ENCODE data around the gene SYT8.
"Not testable (repeated sequence)": the region's sequence is repeated elsewhere in the genome, so short reads cannot be mapped to it uniquely, and the experiment has no call there.

SYT8 gene

DNA sequence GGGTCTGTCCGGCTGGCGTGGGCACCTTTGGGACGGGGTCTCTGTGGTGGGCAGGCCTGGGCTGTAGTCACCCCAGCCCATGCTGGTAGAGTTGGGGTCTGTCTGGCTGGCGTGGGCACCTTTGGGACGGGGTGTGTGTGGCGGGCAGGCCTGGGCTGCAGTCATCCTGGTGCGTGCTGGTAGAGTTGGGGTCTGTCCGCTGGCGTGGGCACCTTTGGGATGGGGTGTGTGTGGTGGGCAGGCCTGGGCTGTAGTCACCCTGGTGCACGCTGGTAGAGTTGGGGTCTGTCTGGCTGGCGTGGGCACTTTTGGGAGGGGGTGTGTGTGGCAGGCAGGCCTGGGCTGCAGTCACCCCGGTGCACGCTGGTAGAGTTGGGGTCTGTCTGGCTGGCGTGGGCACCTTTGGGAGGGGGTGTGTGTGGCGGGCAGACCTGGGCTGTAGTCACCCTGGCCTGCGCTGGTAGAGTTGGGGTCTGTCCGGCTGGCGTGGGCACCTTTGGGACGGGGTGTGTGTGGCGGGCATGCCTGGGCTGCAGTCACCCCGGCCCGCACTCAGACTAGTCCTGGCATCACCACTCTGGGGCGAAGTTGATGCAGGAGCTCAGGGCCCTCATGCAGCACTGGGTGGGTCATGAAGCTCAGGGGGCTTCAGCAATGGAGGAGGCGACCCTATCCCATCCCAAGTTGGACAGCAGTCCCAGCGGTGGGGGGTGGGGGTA, 37.6 kb downstream of the SYT8 start:
- no peak for DNase-seq (ENCODE audit: low read depth in 2 of 3, low spot score in 2 of 3)

DNA sequence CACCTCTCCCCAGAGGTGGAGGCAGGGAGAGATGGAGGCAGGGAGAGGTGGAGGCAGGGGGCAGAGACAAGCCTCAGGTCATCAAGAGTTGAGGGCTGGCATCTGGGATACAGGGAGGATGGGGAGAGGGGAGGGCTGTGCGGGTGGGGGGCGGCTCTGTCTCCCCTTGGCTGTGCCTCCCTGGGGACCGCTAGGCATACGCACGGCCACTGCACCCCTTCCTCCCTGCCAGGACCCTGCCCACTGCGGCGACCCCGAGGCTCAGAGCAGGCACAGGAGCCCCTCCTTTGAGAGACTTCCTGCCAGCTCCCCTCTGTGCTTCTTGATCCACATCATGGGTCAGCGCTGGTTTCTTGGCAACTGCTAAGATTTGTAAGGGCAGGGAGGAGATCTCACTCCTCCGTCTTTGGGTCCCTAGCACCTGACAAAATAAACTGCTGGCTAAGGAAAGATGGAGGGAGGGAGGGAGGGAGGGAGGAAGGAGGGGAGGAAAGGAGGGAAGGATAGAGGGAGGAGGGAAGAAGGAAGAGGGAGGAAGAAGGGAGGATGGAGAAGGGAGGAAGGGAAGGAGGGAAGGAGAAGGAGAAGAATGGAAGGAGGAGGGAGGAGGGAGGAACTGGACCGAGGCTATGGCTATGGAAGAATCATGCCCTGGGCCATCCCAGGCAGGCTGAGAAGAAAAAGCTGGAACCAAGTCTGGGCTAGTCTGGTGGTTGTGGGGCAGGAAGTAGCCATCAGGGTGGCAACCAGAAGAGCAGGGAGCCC, 38.4 kb downstream of the SYT8 start:
- DNase-seq (ENCODE audit: low read depth in 2 of 3, low spot score in 2 of 3): no peak

DNA sequence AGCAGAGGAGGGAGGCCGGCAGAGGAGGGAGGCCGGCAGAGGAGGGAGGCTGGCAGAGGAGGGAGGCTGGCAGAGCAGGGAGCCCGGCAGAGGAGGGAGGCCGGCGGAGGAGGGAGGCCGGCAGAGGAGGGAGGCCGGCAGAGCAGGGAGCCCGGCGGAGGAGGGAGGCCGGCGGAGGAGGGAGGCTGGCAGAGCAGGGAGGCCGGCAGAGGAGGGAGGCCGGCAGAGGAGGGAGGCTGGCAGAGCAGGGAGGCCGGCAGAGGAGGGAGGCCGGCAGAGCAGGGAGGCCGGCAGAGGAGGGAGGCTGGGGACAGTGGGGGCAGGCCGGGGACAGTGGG, 39.0 kb downstream of the SYT8 start:
- not testable (repeated sequence) for DNase-seq (ENCODE audit: low read depth in 2 of 3, low spot score in 2 of 3)

DNA sequence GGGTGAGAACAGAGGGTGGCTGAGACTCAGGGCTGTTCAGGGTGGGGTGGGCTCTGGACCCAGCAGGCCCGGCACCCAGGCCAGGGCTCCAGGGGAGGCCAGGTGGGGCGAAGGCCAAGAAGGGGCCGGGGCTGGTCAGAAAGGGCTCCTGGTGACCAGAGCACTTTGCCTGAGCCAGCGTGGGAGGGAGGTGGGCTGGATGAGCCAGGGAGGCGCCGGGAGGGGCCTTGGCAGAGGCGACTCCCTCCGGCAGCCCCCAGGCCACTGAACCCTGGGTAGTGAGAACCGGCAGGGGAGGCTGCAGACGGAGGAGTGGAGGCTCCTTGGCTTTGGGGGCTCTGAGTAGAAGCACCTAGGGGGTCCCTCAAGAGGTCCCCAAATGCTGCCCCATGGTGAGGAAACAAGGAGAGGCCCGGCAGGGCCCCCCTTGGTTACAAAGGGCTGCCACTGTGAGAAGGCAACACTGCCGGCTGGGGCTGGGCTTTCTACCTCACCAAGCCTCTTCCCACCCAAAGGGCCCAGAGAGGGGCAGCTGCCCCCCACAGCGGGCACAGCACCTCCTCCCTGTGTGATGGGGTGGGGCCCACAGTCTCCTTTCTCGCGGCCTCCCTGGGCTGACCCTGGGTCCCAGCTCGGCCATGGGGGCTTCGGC, 39.8 kb downstream of the SYT8 start:
- DNase-seq (ENCODE audit: low read depth in 2 of 3, low spot score in 2 of 3): not testable (repeated sequence)

DNA sequence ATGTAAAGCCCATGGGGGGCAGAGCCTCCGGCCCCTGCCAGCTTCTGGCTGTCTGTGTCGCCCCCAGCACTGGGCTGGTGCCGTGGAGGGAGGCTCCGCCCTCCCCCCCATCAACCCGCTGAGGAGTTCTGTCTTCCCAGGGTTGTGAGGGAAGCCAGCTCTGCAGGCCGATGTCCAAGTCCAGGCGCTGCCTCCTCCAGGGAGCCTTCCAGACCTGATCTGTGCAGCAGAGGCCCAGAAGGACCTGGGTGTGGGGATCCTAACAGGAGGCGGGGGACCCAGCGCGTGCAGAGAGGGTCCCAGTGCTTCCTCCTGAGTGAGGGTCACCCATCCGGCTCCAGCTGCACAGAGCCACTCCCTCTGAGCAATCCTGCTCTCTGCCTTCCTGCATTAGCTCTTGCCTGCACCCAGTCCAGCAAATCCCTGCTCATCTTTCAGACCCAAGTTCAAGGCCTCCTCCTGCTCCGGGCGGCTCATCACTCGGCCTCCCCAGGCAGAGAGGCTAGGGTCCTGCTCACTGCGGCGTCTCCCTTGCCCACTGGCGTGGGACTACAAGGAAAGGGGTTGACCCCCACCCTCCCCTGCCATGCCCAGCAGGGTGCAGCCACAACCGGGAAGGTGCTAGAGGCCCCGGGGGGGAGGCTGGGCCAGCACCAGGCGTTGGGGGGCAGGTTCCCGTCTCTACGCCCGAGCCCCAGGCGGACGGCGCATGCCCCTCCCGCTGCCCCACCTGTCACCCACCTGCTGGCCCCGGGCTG, 40.5 kb downstream of the SYT8 start:
- DNase-seq (ENCODE audit: low read depth in 2 of 3, low spot score in 2 of 3): no peak

DNA sequence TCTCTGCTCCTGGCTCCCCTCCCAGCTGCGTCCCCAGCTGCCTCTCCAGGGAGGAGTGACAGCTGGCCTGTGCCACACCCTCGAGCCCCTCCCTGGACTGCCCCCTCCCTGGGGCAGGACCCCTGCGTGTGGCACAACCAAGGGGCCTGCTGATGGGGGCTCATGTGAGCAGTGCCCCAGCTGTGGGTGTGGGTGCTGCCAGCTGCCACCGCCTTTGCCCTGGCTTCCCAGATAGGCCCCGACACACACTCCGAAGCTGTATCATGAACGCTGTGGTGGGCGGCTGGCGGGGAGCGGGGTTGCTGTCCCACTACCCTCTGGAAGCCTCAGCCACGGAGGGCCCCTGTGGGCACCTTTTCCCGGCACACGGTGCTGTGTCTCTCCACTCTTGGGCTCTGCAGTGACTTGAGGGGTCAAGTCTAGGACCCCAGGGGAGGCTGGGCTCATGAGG, 41.1 kb downstream of the SYT8 start:
- not testable (repeated sequence) for DNase-seq (ENCODE audit: low read depth in 2 of 3, low spot score in 2 of 3)

DNA sequence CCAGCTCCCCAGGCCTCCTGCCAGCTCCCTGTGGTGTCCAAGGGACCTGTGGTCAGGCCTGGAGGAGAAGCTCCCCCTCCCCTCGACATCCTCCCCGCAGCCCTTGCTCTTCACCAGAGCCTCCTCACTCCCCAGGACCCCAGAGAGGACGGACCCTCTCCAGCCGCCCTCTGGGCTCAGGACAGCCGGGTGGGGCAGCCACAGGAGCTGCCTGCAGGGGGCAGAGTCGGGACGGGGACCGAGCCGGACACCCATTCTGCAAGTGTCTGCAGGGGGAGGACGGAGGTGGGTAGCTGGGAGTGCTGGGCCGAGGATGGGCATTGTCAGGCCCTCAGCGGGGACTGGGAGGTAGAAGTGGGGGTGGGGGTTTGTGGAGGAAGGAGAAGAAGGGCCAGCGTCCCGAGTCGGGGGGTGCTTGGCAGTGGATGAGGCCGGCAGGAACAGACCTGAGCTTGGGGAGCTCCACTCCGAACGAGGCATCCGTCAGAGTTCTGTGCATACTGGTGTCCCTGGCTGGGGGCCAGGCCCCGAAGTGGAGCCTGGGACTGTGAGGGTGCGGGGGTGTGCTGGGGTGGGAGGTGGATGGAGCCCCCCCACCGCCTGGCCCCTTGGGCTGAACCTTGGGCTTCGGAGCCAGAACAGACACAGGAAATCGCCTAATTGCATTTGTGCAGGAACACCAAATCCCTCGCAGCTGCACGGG, 41.7 kb downstream of the SYT8 start:
- DNase-seq (ENCODE audit: low read depth in 2 of 3, low spot score in 2 of 3): peak in 1 of 3 experiments; percentile 8

DNA sequence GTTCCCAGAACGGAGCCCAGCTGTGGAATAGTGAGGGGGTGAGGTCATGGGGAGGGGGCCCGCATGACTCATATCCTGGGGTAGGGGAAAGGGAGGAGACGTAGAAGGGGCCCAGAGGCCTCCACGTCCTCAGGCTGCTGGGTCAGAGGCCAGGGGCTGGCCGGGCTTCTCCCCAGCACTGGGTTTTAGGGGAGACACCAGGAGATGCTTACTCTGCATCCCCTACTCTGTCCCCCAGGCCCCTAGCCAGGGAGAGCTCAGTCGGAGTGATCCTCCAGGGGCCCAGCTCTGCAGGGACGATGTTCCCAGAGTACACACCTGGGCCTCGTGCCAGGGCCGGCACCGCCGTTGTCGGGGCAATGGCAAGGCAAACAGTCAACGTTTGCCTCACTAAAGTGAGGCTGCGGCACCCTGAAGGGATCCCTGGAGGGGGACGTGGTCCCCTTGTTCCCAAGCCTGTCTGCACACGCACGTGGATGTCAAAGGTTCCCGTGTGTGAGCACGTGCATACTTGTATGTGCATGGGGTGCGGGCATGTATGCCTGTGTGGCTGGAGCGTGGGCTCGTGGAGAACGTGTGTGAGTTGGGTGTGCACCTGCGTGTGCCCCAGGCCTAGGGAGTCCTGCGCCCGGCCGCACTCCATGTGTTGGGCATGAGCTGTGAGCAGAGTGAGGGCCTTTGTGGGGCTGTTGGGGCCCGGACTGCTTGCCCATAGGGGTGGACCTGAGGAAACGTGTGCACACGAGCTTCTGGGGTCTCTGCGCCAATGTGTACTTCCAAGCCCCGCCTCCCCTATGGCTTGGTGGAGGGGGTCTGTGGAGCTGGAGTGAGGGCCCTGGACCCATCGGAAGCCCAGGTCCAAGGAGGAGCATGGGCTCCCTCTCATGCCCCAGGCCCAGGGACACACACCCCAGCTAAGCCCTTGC, 42.7 kb downstream of the SYT8 start:
- no peak for DNase-seq (ENCODE audit: low read depth in 2 of 3, low spot score in 2 of 3)

DNA sequence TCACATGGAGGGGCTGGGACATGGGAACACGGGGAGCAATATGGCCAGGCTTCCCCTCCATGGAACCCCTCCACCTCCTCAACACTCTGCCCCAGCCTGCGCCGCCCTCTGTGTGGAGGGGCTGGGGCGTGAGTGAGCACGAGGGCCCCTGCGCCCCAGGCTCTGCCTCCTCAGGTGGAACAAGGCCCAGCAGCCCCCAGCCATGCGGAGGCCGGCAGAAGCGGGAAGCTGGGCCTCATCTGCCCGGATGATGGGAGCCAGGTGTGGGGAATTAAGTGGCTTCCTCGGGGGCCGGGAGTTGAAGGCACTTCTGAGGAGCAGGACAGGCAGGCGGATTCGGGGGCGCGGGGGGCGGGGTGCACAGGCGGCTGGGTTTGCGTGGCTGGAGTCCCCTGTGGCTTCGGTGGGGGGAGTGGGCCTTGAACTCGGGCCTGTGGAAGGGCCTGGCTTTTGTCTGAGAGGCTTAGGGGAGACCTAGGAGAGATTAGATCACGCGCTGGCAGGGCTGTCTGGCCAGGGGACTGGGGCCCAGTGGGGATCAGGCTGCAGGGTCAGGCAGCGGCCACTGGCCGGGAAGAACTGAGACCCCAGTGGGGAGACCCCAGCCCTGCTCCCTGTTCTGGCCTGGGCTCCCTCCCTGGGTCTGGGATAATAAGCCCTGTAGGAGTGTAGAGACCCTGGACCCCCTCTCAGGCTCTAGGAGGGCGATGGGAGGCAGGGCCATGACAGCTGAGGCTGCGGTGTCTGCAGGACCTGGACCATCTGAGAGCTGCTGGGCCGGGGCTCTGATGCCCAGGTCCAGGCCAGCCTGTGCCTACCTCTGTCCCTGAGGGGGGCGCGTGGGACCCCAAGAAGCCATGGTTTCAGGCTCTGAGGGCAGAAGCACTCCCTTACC, 43.6 kb downstream of the SYT8 start:
- no peak for DNase-seq (ENCODE audit: low read depth in 2 of 3, low spot score in 2 of 3)

DNA sequence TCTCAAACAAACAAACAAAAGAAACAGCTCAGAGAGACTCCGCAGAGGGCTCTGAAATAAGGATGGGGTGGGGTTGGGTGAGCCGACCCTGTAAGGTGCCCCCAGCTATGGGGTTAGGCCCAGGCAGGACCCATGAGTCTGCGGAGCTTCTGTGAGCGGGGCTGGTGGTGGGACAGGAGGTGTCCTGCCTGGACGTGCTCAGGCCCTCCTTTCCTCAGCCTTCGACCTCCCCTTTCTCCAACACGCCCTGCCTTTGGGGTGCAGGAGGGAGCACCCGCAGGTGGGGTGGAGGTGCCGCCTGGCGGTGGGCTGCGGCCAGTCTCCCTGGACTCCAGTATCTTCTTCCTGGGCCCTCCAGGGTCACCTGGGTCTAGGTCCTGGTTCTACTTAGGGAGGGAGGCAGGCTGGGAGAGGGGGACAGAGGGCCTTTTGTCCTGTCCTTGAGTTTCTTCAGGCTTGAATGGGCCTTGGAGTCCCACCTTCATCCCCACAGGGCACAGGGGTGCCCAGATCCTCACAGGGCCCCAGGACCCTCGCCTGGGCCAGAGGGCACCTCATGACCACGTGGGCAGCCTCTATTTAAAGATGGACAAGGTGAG, 44.7 kb downstream of the SYT8 start:
- peak in 1 of 3 experiments; percentile 1 for DNase-seq (ENCODE audit: low read depth in 2 of 3, low spot score in 2 of 3)

DNA sequence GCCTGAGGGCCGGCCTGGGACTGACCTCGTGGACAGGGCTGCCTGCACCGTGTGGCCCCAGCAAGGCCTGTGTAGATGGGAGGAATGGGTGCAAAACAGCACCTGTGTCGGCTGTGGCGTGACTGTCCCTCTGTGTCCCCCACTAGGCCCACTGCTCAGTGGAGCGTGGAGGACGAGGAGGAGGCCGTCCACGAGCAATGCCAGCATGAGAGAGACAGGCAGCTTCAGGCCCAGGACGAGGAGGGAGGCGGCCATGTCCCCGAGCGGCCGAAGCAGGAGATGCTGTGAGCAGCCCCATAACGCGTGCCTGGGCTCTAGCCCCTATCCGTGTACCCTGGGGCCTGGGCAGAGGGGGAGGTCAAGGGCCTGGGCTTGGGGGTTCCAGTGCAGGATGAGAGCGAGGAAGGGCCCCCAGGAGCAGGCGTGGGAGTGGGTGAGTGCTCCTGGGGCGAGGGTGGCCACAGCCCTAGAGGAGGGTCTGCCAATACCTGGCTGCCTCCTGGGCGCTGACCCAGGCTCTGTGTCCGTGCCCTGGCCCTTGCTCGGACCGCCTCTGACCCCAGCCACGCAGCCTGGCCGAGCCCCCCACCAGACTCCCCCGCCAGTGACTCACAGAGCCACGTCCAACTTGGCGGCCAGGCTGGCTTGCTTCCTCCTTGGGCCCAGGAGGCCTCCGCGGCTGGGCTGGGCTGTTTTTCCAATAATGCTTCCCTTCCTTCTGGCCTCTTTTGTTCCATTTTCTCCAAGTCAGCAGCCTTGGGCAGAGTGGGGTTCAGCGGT, 45.3 kb downstream of the SYT8 start:
- DNase-seq (ENCODE audit: low read depth in 2 of 3, low spot score in 2 of 3): no peak

DNA sequence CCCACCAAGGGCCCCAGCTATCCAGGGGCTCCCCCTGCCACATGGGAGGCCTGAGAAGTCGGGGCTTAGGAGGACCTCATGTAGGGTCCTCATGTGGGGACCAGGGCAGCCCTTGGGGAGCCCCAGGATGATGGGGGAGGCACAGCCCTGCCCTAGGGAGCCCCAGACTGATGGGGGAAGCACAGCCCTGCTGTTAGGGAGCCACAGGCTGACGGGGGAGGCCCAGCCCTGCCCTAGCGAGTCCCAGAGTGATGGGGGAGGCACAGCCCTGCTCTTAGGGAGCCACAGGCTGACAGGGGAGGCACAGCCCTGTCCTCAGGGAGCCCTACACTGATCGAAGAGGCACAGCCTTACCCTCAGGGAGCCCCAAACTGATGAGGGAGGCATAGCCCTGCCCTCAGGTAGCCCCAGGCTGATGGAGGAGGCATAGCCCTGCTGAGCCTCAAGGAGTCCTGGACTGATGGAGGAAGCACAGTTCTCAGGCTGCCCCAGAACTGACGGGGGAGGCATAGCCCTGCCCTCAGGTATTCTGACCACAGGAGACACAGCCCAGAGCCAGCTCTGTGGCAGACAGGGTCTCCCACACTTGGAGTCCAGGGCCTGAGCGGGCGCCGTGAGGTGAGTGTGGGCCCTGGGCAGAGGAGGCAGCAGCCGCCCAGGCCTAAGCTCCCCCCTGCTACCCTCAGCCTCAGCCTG, 46.1 kb downstream of the SYT8 start:
- DNase-seq (ENCODE audit: low read depth in 2 of 3, low spot score in 2 of 3): no peak

DNA sequence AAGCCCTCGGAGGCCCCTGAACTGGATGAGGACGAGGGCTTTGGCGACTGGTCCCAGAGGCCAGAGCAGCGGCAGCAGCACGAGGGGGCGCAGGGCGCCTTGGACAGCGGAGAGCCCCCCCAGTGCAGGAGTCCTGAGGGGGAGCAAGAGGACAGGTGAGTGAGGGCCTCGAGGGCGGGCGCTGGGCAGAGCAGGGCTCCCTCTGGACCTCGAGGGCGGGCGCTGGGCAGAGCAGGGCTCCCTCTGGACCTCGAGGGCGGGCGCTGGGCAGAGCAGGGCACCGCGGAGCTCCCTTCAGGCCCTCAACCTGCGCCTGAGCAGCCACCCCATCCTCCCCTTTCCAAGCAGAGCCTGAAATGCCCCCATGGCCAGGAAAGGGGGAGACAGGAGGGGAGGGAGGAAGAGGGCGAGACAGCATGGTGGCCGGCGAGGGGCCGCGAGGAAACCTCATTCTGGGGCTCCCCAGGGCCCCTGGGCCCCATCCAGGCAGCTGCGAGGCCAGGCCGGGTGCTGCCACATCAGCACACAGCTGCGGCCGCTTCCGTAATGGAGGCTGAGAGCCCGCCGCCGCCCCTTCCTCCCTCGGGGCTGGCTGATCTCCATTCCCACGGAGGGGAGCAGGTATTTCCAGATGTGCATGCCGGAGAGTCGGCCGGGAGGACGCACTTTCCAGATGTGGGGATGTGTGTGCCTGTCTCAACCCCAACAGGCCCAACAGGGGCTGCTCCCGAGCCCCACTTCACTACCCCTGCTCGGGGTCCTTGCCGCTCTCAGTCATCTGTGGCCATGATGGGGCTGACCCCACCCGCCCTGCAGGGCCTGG, 46.9 kb downstream of the SYT8 start:
- DNase-seq (ENCODE audit: low read depth in 2 of 3, low spot score in 2 of 3): peak in 1 of 3 experiments; percentile 3

DNA sequence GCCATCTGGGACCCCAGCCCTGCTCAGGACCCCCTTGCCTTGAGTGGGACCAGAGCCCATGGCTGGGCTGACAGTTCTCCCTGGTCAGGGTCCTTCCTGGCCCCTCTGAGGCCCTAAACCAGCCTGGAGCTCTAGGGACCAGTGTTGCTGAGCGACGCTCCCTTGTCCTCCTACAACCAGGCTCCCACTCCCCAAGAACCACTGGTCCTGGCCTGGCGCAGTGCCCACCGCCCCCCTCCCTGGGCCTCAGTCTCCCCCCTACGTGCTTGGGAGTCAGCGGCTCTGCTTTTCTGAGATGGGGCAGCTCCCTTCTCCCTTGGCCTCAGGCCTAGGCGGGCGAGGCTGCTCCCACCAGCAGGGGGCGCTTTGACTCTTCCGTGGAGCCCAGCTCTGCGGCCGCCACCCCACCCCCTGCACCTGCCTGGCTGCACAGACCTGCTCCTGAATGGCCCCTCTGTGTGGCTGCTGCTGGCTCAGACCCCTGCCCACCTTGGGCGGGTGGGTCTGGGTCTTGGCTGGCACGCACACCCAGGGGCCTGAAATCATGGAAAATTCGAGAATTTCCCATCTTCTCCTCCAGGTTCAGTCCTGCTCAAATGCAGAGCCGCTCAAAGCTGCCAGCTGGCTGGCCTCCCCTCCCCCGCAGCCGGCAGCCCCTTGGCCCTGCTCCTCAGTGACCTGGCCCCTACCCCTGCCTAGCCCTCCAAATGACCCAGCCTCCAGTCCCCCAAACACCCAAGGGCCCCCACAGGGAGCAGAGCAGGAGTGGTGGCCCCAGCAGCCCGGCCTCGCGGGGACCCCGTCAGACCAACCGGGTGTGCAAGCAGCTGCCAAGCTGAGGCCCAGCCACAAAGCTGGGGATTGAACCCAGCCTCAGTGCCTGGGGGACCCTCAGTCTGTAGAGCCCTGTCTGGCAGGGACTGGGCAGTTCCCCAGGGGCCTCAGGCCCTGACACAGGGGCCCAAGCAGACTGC, 47.8 kb downstream of the SYT8 start:
- peak; percentile 47 to 79 (median 79) for DNase-seq (ENCODE audit: low read depth in 2 of 3, low spot score in 2 of 3)
